HepG2 (cell line): ENCODE results near the gene RAD51D. TPM values are rescaled to one million over a fixed set of nuclear protein-coding genes. Genes with fewer than 3 reads are reported as not detected.
A peak's percentile ranks its signal among the peaks of the same experiment; 100 is the strongest.

Experiments
- ATAC-seq: fragments of 200-7000 bp; cut with Tn5 transposase; 3 replicates; pipeline ENCODE4 v1.9.1; 2020; ENCODE audit warnings: mild to moderate bottlenecking, moderate library complexity
- BruUV-seq: library from RNA; stranded (reverse); fragments of 400-500 nt; replicated peaks from 2 replicates; lab custom pipeline; 2021; lab: Mats Ljungman, UMichigan
- CTCF ChIA-PET: fragments of 300-600 bp; formaldehyde crosslinking; extraction: SDS; loops from one replicate; lab custom pipeline; 2021; ENCODE audit warnings: low total read pairs, inconsistent platforms, low intra/inter-chr PET ratio; lab: Yijun Ruan, JAX
- POLR2A ChIA-PET: fragments of 350-600 bp; sonication (Branson Sonifier 250); formaldehyde crosslinking; loops from one replicate; lab custom pipeline; 2020; ENCODE audit warnings: antibody characterized with exemption, inconsistent platforms; lab: Yijun Ruan, JAX
- DNase-seq: peaks from one replicate; pipeline ENCODE4 v3.0.0-alpha.2; 2015; ENCODE audit warnings: low spot score
- FAIRE-seq: peaks from 3 replicates; lab custom pipeline; 2011; peaks lifted over from hg19 to GRCh38; lab: Jason Lieb, UNC
- H2AFZ ChIP-seq: one replicate; pipeline ENCODE4 v1.6.1; 2011; ENCODE audit warnings: low read length, inconsistent platforms
- H3K27ac ChIP-seq: fragments of 300-600 bp; 3 replicates; pipeline ENCODE4 v1.8.0; 2011; ENCODE audit warnings: mixed run types, mild to moderate bottlenecking, mixed read lengths, low read length, inconsistent platforms; ENCODE audit not compliant: insufficient read depth; ENCODE audit errors: extremely low read length
- H3K27me3 ChIP-seq, 2 experiments: fragments of 200-600 bp in 1 of 2; 2 replicates in 1 of 2; 3 replicates in 1 of 2; pipeline versions ENCODE4 v1.6.0 to v1.8.0; 2011; ENCODE audit warnings: low read length in 2 of 2, mild to moderate bottlenecking in 2 of 2, moderate library complexity in 2 of 2, inconsistent platforms in 1 of 2; ENCODE audit not compliant: insufficient read depth in 2 of 2, control insufficient read depth in 1 of 2
- H3K36me3 ChIP-seq, 2 experiments: fragments of 200-600 bp in 1 of 2; replicated peaks in 1 of 2; 2 replicates in 1 of 2; 3 replicates in 1 of 2; pipeline versions ENCODE4 v1.5.1 to v1.8.0; 2011; ENCODE audit warnings: low read length in 2 of 2, inconsistent platforms in 1 of 2; ENCODE audit not compliant: insufficient read depth in 2 of 2, control insufficient read depth in 1 of 2
- H3K4me1 ChIP-seq: 2 replicates; pipeline ENCODE4 v1.5.1; 2012; ENCODE audit warnings: low read length, inconsistent platforms; ENCODE audit not compliant: insufficient read depth
- H3K4me2 ChIP-seq: 2 replicates; pipeline ENCODE4 v1.6.0; 2011; ENCODE audit warnings: low read depth, low read length, inconsistent platforms
- H3K4me3 ChIP-seq, 3 experiments: fragments of 200-600 bp in 1 of 3; sonication (generic), shearing (Covaris generic) in 1 of 3; replicated peaks in 1 of 3; 2 replicates each; pipeline ENCODE4 v1.5.1; 2011 to 2016; ENCODE audit warnings: low read length in 3 of 3, inconsistent platforms in 2 of 3, low read depth in 2 of 3, mild to moderate bottlenecking in 2 of 3, control low read depth in 1 of 3, mixed read lengths in 1 of 3; ENCODE audit not compliant: insufficient read depth in 1 of 3
- H3K79me2 ChIP-seq: one replicate; pipeline ENCODE4 v1.6.1; 2011; ENCODE audit warnings: low read length, inconsistent platforms; ENCODE audit not compliant: insufficient read depth
- H3K9ac ChIP-seq: 2 replicates; pipeline ENCODE4 v1.6.0; 2011; ENCODE audit warnings: mild to moderate bottlenecking, low read depth, low read length, inconsistent platforms; ENCODE audit not compliant: insufficient read depth
- H3K9me3 ChIP-seq: 2 replicates; pipeline ENCODE4 v1.5.1; 2012; ENCODE audit warnings: mild to moderate bottlenecking, low read length
- H4K20me1 ChIP-seq: 2 replicates; pipeline ENCODE4 v1.6.0; 2011; ENCODE audit warnings: inconsistent platforms, mild to moderate bottlenecking, low read length, moderate library complexity; ENCODE audit not compliant: insufficient read depth
- FOXA3 ChIP-seq: IDR thresholded peaks from 2 replicates; pipeline ENCODE4 v1.6.1; 2016; ENCODE audit warnings: missing genetic modification reagents, missing compliant biosample characterization
- FOXJ3 ChIP-seq: sonication (generic); formaldehyde crosslinking; IDR thresholded peaks from 2 replicates; pipeline ENCODE4 v1.4.0; 2020; ENCODE audit warnings: missing genetic modification reagents, mild to moderate bottlenecking, borderline replicate concordance
- FOXM1 ChIP-seq: sonication (generic); formaldehyde crosslinking; IDR thresholded peaks from 2 replicates; pipeline ENCODE4 v1.5.0; 2020; ENCODE audit warnings: missing genetic modification reagents
- GABPA ChIP-seq, 2 experiments: IDR thresholded peaks; 2 replicates each; pipeline ENCODE4 v1.6.1; 2011 to 2016; ENCODE audit warnings: low read depth in 2 of 2, low read length in 1 of 2, missing biosample characterization in 1 of 2, missing genetic modification characterization in 1 of 2
- MAZ ChIP-seq, 2 experiments: sonication (generic) in 1 of 2; formaldehyde crosslinking in 1 of 2; IDR thresholded peaks; 2 replicates each; pipeline versions ENCODE4 v1.5.0 to v1.6.1; 2012 to 2020; ENCODE audit warnings: low read depth in 2 of 2, mild to moderate bottlenecking in 2 of 2, borderline replicate concordance in 1 of 2, improper control_type of control experiment in 1 of 2, low read length in 1 of 2, missing genetic modification reagents in 1 of 2, moderate library complexity in 1 of 2
- NFE2 ChIP-seq: sonication (generic); formaldehyde crosslinking; IDR thresholded peaks from 2 replicates; pipeline ENCODE4 v1.4.0; 2020; ENCODE audit warnings: missing genetic modification reagents
- RXRA ChIP-seq: sonication (generic); formaldehyde crosslinking; IDR thresholded peaks from 2 replicates; pipeline ENCODE4 v1.5.1; 2020; ENCODE audit warnings: missing genetic modification reagents
- ZEB1 ChIP-seq: IDR thresholded peaks from 2 replicates; pipeline ENCODE4 v1.6.1; 2012; ENCODE audit warnings: mild to moderate bottlenecking, low read depth, inconsistent platforms; ENCODE audit not compliant: insufficient replicate concordance
- ZFX ChIP-seq: sonication (generic); formaldehyde crosslinking; IDR thresholded peaks from 2 replicates; pipeline ENCODE4 v1.4.0; 2020; ENCODE audit warnings: mild to moderate bottlenecking, low read depth, missing genetic modification reagents, moderate library complexity
- ZNF234 ChIP-seq: sonication (generic); formaldehyde crosslinking; conservative IDR thresholded peaks from 2 replicates; pipeline ENCODE4 v1.5.1; 2020; ENCODE audit warnings: mild to moderate bottlenecking, missing genetic modification reagents
- ZNF550 ChIP-seq: sonication (generic); formaldehyde crosslinking; IDR thresholded peaks from 2 replicates; pipeline ENCODE4 v1.4.0; 2020; ENCODE audit warnings: mild to moderate bottlenecking, missing genetic modification reagents, borderline replicate concordance
- ZNF564 ChIP-seq: sonication (generic); formaldehyde crosslinking; IDR thresholded peaks from 2 replicates; pipeline ENCODE4 v1.8.1; 2023; ENCODE audit warnings: mild to moderate bottlenecking, missing genetic modification reagents
- ZNF703 ChIP-seq: sonication (generic); formaldehyde crosslinking; IDR thresholded peaks from 2 replicates; pipeline ENCODE4 v1.5.1; 2020; ENCODE audit warnings: missing genetic modification reagents, mild to moderate bottlenecking, moderate library complexity, borderline replicate concordance
- ZNF720 ChIP-seq: sonication (generic); formaldehyde crosslinking; IDR thresholded peaks from 2 replicates; pipeline ENCODE4 v1.4.0; 2020; ENCODE audit warnings: missing genetic modification reagents
- WGBS: methylation state at CpG from one replicate; pipeline ENCODE4 v1.1.6; 2017; ENCODE audit warnings: low lambda C conversion rate; 5-methylcytosine and 5-hydroxymethylcytosine counted together
- in situ Hi-C: cut with HindIII; loops from 2 replicates; pipeline ENCODE4 v1.10.0; 2017; ENCODE audit warnings: low pct_unique_long_range_greater_than_20kb; ENCODE audit not compliant: extremely low pct_ligation_motif_present
- intact Hi-C: fragments of 100-400 bp; cut with micrococcal nuclease; formaldehyde crosslinking; loops from one replicate; pipeline ENCODE4 v1.10.0; 2022; ENCODE audit not compliant: unreplicated experiment
- polyA plus RNA-seq, 8 experiments: library from polyadenylated mRNA; depleted of rRNA in 3 of 8; stranded (reverse) in 7 of 8; unstranded in 1 of 8; fragments of >200 nt; fragmentation: Illumina TruSeq in 4 of 8; extraction: Trizol in 4 of 8; gene quantifications; 2 replicates each; pipeline versions ENCODE4 v1.2.1 to v1.2.3, GENCODE V29; 2011 to 2016; ENCODE audit warnings: low read depth in 4 of 8, missing spikeins in 1 of 8, mixed read lengths in 1 of 8; ENCODE audit not compliant: insufficient read depth in 1 of 8
- total RNA-seq, 5 experiments: library from RNA; depleted of rRNA; stranded (reverse); fragments of >200 nt; fragmentation: Illumina TruSeq; extraction: Trizol; gene quantifications; 2 replicates each; pipeline ENCODE4 v1.2.3, GENCODE V29; 2016; ENCODE audit warnings: low read depth in 1 of 5
- TF ChIP-seq, protein P1 (sequence below): sonication (generic); formaldehyde crosslinking; IDR thresholded peaks from 2 replicates; pipeline ENCODE4 v1.5.0; 2020; ENCODE audit warnings: missing genetic modification reagents, mild to moderate bottlenecking, borderline replicate concordance
- TF ChIP-seq, protein P2 (sequence below): sonication (generic); formaldehyde crosslinking; conservative IDR thresholded peaks from 2 replicates; pipeline ENCODE4 v1.8.0; 2022; ENCODE audit warnings: missing genetic modification reagents
- TF ChIP-seq, protein P3 (sequence below): sonication (generic); IDR thresholded peaks from 2 replicates; pipeline ENCODE4 v1.6.1; 2016; ENCODE audit warnings: low read depth, borderline replicate concordance
- TF ChIP-seq, protein P4 (sequence below), 2 experiments: sonication (generic) in 1 of 2; formaldehyde crosslinking in 1 of 2; IDR thresholded peaks; 2 replicates each; pipeline versions ENCODE4 v1.5.1 to v1.6.1; 2011 to 2020; ENCODE audit warnings: borderline replicate concordance in 1 of 2, low read depth in 1 of 2, low read length in 1 of 2, mild to moderate bottlenecking in 1 of 2, missing genetic modification reagents in 1 of 2, moderate library complexity in 1 of 2

Gene RAD51D
- total and polyA plus RNA-seq, 2 of the 13 experiments (the other 11 are each of a cell fraction or from before 2014, with no cell fraction given), result 6.7 to 13.1 TPM

DNA sequence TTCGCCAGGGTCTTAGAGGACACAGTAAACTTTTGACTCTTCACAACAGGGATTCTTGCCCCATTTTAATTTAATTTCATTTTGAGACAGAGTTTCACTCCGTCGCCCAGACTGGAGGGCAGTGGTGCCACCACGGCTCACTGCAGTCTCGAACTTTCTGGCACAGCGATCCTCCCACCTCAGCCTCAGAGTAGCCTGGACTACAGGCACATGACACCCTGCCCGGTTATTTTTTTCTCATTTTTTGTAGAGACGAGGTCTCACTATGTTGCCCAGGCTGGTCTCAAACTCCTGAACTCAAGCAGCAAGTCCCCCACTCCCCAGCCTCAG, 22.8 kb upstream of the RAD51D start:
- intact Hi-C loops (no loop called here), in situ Hi-C loops (no loop called here)
- H4K20me1 ChIP-seq, result no peaks in the 10 kb centered on the region
- TF ChIP-seq GABPA (IDR thresholded peaks at IDR 0.05; ENCODE audit: low read depth, low read length), result no peak
- TF ChIP-seq GABPA (CRISPR knock-in tag; IDR thresholded peaks at IDR 0.05; ENCODE audit: low read depth), result no peak
- 0 out of 2 replicates have a peak, but pooled peaks have one; percentile 0 for TF ChIP-seq ZNF550 (CRISPR knock-in tag)
- TF ChIP-seq, protein P1, sequence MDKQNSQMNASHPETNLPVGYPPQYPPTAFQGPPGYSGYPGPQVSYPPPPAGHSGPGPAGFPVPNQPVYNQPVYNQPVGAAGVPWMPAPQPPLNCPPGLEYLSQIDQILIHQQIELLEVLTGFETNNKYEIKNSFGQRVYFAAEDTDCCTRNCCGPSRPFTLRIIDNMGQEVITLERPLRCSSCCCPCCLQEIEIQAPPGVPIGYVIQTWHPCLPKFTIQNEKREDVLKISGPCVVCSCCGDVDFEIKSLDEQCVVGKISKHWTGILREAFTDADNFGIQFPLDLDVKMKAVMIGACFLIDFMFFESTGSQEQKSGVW, result no peak
- no peak for TF ChIP-seq MAZ (IDR thresholded peaks at IDR 0.05; ENCODE audit: borderline replicate concordance, low read depth, low read length)
- TF ChIP-seq MAZ (CRISPR knock-in tag; IDR thresholded peaks at IDR 0.05; ENCODE audit: low read depth), result no peak
- no peak for TF ChIP-seq FOXJ3
- no peak for TF ChIP-seq FOXA3
- TF ChIP-seq, protein P2, sequence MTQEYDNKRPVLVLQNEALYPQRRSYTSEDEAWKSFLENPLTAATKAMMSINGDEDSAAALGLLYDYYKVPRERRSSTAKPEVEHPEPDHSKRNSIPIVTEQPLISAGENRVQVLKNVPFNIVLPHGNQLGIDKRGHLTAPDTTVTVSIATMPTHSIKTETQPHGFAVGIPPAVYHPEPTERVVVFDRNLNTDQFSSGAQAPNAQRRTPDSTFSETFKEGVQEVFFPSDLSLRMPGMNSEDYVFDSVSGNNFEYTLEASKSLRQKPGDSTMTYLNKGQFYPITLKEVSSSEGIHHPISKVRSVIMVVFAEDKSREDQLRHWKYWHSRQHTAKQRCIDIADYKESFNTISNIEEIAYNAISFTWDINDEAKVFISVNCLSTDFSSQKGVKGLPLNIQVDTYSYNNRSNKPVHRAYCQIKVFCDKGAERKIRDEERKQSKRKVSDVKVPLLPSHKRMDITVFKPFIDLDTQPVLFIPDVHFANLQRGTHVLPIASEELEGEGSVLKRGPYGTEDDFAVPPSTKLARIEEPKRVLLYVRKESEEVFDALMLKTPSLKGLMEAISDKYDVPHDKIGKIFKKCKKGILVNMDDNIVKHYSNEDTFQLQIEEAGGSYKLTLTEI (CRISPR knock-in tag), result no peak
- TF ChIP-seq RXRA, result no peak
- TF ChIP-seq ZNF703 (CRISPR knock-in tag), result no peak
- TF ChIP-seq ZNF564 (CRISPR knock-in tag), result peak; percentile 7; the same call in 1 of the 2 replicates
- no peak for TF ChIP-seq ZNF234 (CRISPR knock-in tag)
- no peak for TF ChIP-seq NFE2 (CRISPR knock-in tag)
- TF ChIP-seq, protein P3, sequence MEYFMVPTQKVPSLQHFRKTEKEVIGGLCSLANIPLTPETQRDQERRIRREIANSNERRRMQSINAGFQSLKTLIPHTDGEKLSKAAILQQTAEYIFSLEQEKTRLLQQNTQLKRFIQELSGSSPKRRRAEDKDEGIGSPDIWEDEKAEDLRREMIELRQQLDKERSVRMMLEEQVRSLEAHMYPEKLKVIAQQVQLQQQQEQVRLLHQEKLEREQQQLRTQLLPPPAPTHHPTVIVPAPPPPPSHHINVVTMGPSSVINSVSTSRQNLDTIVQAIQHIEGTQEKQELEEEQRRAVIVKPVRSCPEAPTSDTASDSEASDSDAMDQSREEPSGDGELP, result no peak
- TF ChIP-seq, protein P4, sequence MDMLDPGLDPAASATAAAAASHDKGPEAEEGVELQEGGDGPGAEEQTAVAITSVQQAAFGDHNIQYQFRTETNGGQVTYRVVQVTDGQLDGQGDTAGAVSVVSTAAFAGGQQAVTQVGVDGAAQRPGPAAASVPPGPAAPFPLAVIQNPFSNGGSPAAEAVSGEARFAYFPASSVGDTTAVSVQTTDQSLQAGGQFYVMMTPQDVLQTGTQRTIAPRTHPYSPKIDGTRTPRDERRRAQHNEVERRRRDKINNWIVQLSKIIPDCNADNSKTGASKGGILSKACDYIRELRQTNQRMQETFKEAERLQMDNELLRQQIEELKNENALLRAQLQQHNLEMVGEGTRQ (IDR thresholded peaks at IDR 0.05; ENCODE audit: low read depth, low read length), result no peak
- TF ChIP-seq, protein P4 (CRISPR knock-in tag; IDR thresholded peaks at IDR 0.05; ENCODE audit: borderline replicate concordance), result 0 out of 2 replicates have a peak, but pooled peaks have one; percentile 13
- no peak for TF ChIP-seq ZFX
- TF ChIP-seq ZNF720 (CRISPR knock-in tag), result no peak
- TF ChIP-seq FOXM1 (CRISPR knock-in tag), result no peak
- no peak for TF ChIP-seq ZEB1

More for the DNA sequence above, 22.8 kb upstream of the RAD51D start:
- ChIA-PET POLR2A (no interaction called here), CTCF (interaction anchor here (1.2 to 1.4 kb wide), 2 partner anchors 23 to 53 kb away, joined by 3 to 4 read pairs; partner anchors contain the start of gene RAD51D)
- H3K79me2 ChIP-seq, result peaks cover 13% of the 10 kb centered on the region
- peaks cover 5 to 15% of the 10 kb centered on the region in 2 experiments; a peak in 2 of 5 replicates for H3K27me3 ChIP-seq
- no peak overlapping the region for H3K27ac ChIP-seq
- FAIRE-seq (no peak), ATAC-seq (peak; percentile 30), DNase-seq (no peak)
- H3K36me3 ChIP-seq, result peaks cover 11 to 25% of the 10 kb centered on the region in 2 experiments
- H3K4me3 ChIP-seq, result peak overlapping the region in 1 of 3 experiments; percentile 86; a peak in 1 of 6 replicates
- H2AFZ ChIP-seq, result no peak overlapping the region
- peak overlapping the region; percentile 93 for H3K4me2 ChIP-seq
- no peaks in the 10 kb centered on the region for H3K9me3 ChIP-seq
- H3K9ac ChIP-seq, result no peak overlapping the region
- WGBS, result 54% methylated on average over 8 of the region's 8 CpGs
- peaks cover 39% of the 10 kb centered on the region for H3K4me1 ChIP-seq
- no TSS peak for BruUV-seq
